Activated T-cell treated with anti-CD3 and anti-CD28 coated beads for 48 hours (primary cell): Measurements from ENCODE around the gene IFT20.

ENCODE experiments used
- DNase-seq: peaks from one replicate; pipeline ENCODE4 v3.0.0-alpha.2; 2020; ENCODE audit warnings: low read depth

IFT20 gene

DNA sequence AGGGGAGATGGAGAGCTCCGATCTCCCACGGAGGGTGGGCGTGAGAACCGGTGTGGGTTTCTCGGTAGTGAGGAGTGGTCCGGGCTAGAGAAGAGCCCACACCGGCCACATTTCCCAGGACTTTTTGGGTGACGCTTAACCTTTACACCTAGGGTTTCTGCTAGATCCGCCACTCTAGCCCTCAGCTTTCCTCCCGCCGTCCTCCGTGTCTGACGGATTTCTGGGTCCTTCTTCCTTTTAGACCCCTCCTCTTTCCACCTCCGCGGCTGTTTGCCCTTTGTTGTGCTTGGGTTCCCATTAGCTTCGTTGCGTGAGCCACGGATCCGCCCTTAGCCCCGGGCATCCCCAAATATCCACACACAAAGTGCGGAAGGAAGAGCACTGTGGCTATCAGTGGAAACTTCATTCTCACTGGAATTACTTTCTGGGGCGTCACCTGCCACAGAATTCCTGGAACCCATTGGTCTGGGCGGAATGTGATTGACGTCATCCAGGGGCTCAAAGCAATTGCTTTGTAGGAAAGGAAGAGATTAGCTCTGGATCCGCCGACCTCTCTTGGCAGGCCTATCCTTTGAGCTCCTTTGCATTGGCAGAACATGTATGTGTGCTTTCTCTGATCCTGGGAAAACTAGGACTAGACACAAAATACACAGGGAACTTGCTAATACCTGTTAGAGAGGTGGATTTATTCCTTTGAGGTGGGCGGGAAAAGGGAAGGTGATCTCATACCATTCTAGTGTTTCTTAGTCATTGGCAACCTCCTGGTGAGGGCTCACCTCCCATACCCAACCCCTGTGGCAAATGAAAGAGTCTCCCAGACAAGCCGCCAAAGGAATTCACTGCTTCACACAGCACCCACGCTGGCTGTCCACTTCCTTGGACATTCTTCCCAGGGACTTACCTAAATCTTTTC, 943 bp upstream of the IFT20 start:
- no peak for DNase-seq

GRCh38 chr17:28334666-28335200, 539 bp downstream of the IFT20 start:
- no peak for DNase-seq

DNA sequence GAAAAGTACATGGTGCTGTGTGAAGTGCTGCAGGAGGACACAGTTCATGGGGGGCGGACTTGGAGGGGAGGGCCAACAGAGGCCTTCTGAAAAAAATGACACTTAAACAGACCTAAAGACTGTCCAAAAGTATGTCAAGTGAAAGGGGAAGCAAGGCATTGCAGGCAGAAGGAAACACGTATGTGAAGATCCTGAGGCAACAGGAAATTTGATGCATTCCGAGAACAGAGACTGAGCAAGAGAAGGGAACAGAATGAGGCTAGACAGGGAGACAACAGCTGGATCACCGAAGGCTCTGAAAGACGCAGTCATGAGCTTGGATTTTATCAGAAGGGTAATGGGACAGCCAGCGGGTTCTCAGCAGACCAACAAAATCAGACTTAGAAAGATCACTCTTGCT, 1.1 kb downstream of the IFT20 start:
- DNase-seq: no peak

GRCh38 chr17:28333083-28333746, 2.1 kb downstream of the IFT20 start:
- no peak for DNase-seq

- no peak for DNase-seq
These were observed 3.3 kb downstream of the IFT20 start for GRCh38 chr17:28331891-28332420.

DNA sequence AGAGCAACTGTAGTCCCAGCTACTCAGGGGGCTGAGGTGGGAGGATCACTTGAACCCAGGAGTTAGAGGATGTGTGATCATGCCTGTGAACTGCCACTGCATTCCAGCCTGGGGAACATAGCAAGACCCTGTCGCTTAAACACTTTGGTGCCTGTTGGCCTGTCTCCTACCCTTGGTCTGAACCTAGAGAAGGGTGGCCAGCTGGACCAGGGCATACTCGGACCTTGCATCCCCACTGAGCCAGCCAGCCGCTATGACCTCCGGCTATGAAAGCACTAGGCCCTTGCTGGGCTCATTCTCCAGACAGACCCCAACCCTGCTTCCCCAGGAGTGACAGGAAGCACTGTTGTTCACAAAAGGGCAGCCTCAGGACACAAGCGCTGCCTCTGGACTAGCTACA, 4.6 kb downstream of the IFT20 start:
- DNase-seq: no peak

- DNase-seq: no peak
These were observed 6.9 kb downstream of the IFT20 start for GRCh38 chr17:28328325-28328724.

GRCh38 chr17:28327709-28328108, 7.6 kb downstream of the IFT20 start:
- DNase-seq: no peak

DNA sequence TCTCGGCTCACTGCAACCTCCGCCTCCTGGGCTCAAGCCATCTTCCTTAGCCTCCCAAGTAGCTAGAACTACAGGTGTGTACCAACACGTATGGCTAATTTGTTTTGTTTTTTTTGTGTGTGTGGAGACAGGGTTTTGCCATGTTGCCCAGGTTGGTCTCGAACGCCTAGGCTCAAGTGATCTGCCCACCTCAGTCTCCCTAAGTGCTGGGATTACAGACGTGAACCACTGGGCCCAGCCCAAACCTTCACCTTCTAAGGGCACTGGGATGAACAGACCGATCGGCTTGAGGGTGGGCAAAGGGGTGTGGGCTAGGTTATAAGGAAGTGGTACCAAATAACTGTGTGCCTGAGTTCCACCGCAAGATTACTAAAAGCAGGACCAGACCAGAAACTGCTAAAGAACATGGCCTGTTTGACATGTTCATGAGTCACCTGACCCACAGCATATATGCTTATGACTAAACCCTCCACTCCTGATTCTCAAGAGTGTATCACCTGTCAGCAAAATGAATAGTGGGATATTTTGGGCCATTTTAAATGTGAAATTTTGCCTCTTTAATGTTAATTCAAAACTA, 8.2 kb downstream of the IFT20 start:
- DNase-seq: peak; percentile 20

- no peak for DNase-seq
These were observed 9.2 kb downstream of the IFT20 start for GRCh38 chr17:28326114-28326513.

- no peak for DNase-seq
These were observed 10.1 kb downstream of the IFT20 start for GRCh38 chr17:28325211-28325610.

DNA sequence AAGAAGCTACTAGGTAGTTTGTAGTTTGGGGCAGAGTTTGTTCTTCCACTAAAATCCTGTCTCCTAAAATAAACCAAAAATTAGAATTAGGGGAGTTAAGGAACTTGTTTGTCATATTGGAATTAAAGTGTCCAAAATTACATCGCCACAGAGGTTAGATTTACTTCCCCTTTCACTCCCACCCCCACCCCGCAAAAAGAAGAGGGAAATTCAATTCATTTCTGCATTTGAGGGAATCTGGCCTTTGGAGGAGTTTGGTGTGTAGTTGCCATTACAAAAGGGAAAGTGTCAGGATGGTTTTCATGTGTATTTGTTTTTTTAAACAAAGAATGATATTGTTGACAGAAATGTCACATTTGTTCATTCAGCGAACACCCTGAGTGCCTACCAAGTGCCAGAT, 10.5 kb downstream of the IFT20 start:
- no peak for DNase-seq

- DNase-seq: no peak
These were observed 11.0 kb downstream of the IFT20 start for GRCh38 chr17:28324267-28324745.

GRCh38 chr17:28320215-28321061, 14.8 kb downstream of the IFT20 start:
- DNase-seq: no peak

- no peak for DNase-seq
These were observed 15.7 kb downstream of the IFT20 start for GRCh38 chr17:28319598-28319935.

- DNase-seq: peak; percentile 93
These were observed 16.3 kb downstream of the IFT20 start, which contains the start of gene TMEM97 for GRCh38 chr17:28318759-28319597. TSS of gene TMEM97 (plus strand) at chr17:28319200. CDS start at chr17:28319240, 40 bp downstream.

DNA sequence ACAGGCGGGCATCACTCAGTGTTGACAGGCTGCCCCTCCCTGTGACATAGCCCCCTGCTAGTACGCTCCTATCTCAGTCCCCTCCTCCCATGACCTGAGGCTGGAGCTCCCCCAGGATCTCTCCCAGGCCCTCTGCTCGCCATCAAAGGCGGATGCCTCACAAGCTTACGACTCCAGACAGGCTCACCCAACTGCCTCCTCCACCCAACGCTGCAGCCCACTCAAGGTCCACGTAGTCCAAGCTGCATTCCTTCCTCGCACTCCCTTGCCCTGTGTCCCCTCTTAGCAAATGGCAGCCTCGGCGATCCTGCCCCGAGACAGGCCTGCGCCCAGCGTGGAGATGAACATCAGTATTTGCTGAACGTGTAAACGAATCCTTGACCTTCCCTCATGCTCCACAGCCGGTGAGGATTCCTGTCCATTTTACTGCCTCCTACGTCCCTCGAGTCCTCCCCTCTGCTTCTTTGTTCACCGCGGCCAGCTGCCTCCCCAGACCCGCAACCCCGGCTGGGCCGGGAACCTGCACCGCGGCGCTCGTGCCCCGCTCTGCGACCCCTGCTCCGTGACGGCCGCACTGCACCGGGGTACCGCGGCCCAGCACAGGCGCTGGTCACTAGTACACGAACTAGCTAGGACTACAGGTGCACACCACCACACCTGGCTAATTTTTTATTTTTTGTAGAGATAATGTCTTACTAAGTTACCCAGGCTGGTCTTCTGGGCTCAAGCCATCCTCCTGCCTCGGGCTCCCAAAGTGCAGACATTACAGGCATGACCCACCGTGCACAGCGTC, 17.1 kb downstream of the IFT20 start:
- DNase-seq: no peak

DNA sequence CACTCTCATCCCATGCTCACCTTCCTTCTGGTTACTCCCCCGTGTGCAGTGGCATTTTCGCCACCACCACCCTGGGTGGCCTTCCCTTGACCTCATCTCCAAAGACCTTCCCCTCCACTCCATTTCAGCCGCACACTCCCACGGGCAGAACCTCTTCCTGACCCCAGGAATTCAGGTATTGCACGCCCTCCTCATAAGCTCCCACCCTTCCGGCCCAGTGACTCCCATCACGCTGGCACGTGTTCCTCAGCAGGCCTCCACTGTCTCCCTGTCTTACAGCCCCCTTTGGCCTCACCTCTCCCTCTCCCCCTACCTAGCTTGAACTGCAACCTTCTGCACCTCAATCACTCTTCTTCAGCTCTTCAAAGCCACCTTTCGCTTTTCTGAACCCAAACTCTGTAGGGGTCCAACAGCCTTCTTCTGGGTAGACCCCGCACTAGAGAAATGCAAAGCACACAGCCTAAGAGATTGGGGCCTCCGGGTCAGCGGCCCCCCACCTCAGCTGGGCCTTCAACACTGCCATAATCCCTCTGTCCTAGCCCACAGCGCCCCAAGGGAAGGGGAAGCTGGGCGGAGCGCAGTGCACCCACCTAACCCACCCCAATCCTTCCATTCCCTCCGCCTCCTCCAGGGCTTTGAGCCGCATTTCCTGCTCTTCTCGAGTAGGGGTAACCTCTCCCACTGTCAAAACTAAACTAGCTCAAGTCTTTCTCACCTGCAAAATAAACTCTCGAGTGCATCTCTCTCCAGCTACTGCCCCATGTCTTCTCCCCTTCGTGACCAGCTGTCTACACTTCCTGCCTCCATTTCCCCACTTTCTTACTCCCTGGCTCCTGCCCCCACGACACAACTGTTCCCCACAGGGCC, 17.9 kb downstream of the IFT20 start:
- DNase-seq: no peak
